Skeletal muscle tissue (tissue), 4 donors: ENCODE results near the gene IGDCC3. TPM values are rescaled to one million over a fixed set of nuclear protein-coding genes. Genes with fewer than 3 reads are reported as not detected.
A peak's percentile ranks its signal among the peaks of the same experiment; 100 is the strongest.

Experiments used
- H3K27ac ChIP-seq: one replicate; pipeline ENCODE4 v1.7.0; 2013; ENCODE audit warnings: mild to moderate bottlenecking, low read depth, low read length, inconsistent platforms
- H3K27me3 ChIP-seq, 3 donors: one replicate each; pipeline ENCODE4 v1.7.0; 2013; ENCODE audit warnings: low read length in 3 of 3; ENCODE audit not compliant: control insufficient read depth in 3 of 3, insufficient read depth in 3 of 3
- H3K36me3 ChIP-seq, 3 donors: one replicate each; pipeline ENCODE4 v1.7.0; 2013; ENCODE audit warnings: low read length in 3 of 3; ENCODE audit not compliant: control insufficient read depth in 3 of 3, insufficient read depth in 3 of 3
- H3K4me1 ChIP-seq, 3 donors: one replicate each; pipeline ENCODE4 v1.7.0; 2013; ENCODE audit warnings: low read length in 3 of 3, mild to moderate bottlenecking in 3 of 3; ENCODE audit not compliant: control insufficient read depth in 3 of 3, insufficient read depth in 3 of 3
- H3K4me3 ChIP-seq, 3 donors: one replicate each; pipeline ENCODE4 v1.7.0; 2013; ENCODE audit warnings: low read length in 3 of 3
- H3K9ac ChIP-seq, 3 donors: one replicate each; pipeline ENCODE4 v1.7.0; 2013; ENCODE audit warnings: low read length in 3 of 3, mild to moderate bottlenecking in 3 of 3, moderate library complexity in 2 of 3, low read depth in 1 of 3
- H3K9me3 ChIP-seq, 3 donors: one replicate each; pipeline ENCODE4 v1.7.0; 2013; ENCODE audit warnings: low read length in 3 of 3; ENCODE audit not compliant: control insufficient read depth in 3 of 3
- total RNA-seq: library from RNA; depleted of rRNA; stranded (reverse); fragments of >200 nt; gene quantifications from one replicate; pipeline ENCODE4 v1.2.3, GENCODE V29; 2014
- donor health status: Osteomylitis.

The IGDCC3 gene
- total RNA-seq, 1 donor from 2014 or later: 1.0 TPM

DNA sequence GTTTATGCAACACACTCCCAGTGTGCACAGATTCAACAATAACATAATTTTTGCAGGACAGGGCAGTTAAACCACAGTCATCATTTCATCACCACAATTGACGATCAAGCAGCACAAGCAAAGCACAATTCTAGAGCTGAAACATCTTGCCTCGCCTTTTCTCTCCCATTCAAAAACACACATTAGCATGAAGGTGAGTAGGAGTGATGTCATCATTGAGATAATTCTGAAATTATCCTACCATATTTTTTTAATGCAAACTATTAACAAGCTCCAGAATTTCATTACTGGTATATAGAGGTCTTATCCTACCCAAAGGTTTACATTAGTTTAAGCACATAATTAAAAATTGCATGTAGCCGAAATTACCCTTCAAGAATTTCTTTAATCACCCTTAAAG, 3.5 kb downstream of the IGDCC3 start:
- H3K9ac ChIP-seq: no peak overlapping the region
- no peak overlapping the region for H3K4me3 ChIP-seq
- H3K4me1 ChIP-seq: peaks cover 8 to 13% (median 12%) of the 10 kb centered on the region in 3 donors
- H3K27me3 ChIP-seq: peaks cover 27 to 44% (median 39%) of the 10 kb centered on the region in 3 donors
- H3K36me3 ChIP-seq: no peaks in the 10 kb centered on the region
- H3K27ac ChIP-seq: no peak overlapping the region
- no peaks in the 10 kb centered on the region for H3K9me3 ChIP-seq

- H3K36me3 ChIP-seq: no peaks in the 10 kb centered on the region
- H3K4me3 ChIP-seq: no peak overlapping the region
- H3K27ac ChIP-seq: no peak overlapping the region
- peaks cover 27 to 44% (median 39%) of the 10 kb centered on the region in 3 donors for H3K27me3 ChIP-seq
- H3K4me1 ChIP-seq: peaks cover 8 to 15% (median 15%) of the 10 kb centered on the region in 3 donors
- no peak overlapping the region for H3K9ac ChIP-seq
- no peaks in the 10 kb centered on the region for H3K9me3 ChIP-seq
These were observed 4.6 kb downstream of the IGDCC3 start for GRCh38 chr15:65373163-65373651.

DNA sequence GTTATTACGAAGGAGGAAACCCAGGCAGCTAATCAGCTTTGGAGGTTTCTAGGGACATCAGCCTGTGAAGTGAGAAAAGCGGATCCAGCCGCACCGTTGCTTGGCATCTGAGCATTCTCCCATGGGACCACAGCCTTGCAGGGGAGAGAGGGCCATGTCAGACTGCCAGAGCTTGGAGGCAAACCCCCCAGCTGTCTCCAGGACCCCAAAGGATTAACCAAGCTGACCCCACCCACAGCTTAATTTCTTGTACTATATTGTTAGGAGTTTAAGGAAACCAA, 5.1 kb downstream of the IGDCC3 start:
- Histone ChIP-seq H3K27ac (no peak overlapping the region), H3K4me3 (no peak overlapping the region), H3K9me3 (no peaks in the 10 kb centered on the region), H3K4me1 (peaks cover 8 to 16% (median 16%) of the 10 kb centered on the region in 3 donors), H3K27me3 (peaks cover 27 to 44% (median 39%) of the 10 kb centered on the region in 3 donors), H3K36me3 (no peaks in the 10 kb centered on the region), H3K9ac (no peak overlapping the region)

DNA sequence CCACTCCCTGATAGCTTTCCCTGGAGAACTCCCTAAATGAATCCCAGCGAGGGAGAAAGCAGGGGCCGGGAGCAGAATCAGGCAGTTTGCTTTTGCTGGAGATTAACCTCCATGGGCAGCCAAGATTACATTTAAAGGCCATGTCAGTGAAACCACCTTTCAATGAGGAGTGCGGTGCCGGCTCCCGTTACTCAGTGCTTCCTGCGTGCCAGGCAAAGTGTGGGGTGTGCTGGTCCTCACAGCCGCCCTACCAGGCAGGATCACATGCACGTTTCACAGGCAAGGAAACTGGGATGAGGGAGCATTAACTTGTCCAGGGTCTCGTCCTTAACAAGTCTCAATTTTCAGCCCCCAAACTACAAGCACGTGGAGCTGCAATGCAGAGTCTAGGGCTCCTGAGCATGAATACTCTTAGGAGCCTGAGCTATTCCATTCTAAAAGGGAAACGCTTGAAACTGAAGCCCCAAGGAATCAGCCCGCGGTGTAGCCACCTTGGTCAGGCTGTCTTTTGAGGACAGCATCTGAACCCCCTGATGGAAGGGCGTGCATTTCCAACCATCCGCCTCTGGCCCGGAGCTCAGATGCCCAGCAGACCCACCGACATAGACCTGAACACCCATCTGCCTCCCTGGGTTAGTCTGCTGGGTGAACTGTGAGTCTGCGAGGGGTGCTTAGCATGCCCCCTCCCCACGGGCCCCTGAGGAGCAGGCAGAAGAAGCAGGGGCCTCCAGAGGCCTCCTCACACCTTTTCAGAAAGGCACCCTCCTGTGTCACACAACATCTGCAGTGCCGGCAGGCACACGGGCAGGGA, 5.6 kb downstream of the IGDCC3 start:
- H3K36me3 ChIP-seq: no peaks in the 10 kb centered on the region
- no peak overlapping the region for H3K27ac ChIP-seq
- H3K9me3 ChIP-seq: no peaks in the 10 kb centered on the region
- peaks cover 7 to 14% (median 14%) of the 10 kb centered on the region in 3 donors for H3K4me1 ChIP-seq
- peaks cover 27 to 43% (median 39%) of the 10 kb centered on the region in 3 donors for H3K27me3 ChIP-seq
- no peak overlapping the region for H3K4me3 ChIP-seq
- H3K9ac ChIP-seq: no peak overlapping the region

- Histone ChIP-seq H3K27me3 (peaks cover 18 to 31% (median 29%) of the 10 kb centered on the region in 3 donors), H3K9me3 (no peaks in the 10 kb centered on the region), H3K9ac (no peak overlapping the region), H3K36me3 (no peaks in the 10 kb centered on the region), H3K4me1 (peaks cover 0 to 8% (median 7%) of the 10 kb centered on the region in 3 donors), H3K27ac (no peak overlapping the region), H3K4me3 (no peak overlapping the region)
These were observed 6.9 kb downstream of the IGDCC3 start for GRCh38 chr15:65370885-65371284.

GRCh38 chr15:65369651-65370050, 8.2 kb downstream of the IGDCC3 start:
- no peak overlapping the region for H3K27ac ChIP-seq
- no peak overlapping the region for H3K9ac ChIP-seq
- H3K4me3 ChIP-seq: no peak overlapping the region
- no peaks in the 10 kb centered on the region for H3K36me3 ChIP-seq
- no peaks in the 10 kb centered on the region for H3K9me3 ChIP-seq
- H3K4me1 ChIP-seq: peaks cover 0 to 8% (median 7%) of the 10 kb centered on the region in 3 donors
- peaks cover 11 to 23% (median 20%) of the 10 kb centered on the region in 3 donors for H3K27me3 ChIP-seq

GRCh38 chr15:65369212-65369547, 8.6 kb downstream of the IGDCC3 start:
- Histone ChIP-seq H3K4me3 (no peak overlapping the region), H3K27ac (no peak overlapping the region), H3K4me1 (peaks cover 0 to 8% (median 7%) of the 10 kb centered on the region in 3 donors), H3K9me3 (no peaks in the 10 kb centered on the region), H3K27me3 (peaks cover 9 to 21% (median 20%) of the 10 kb centered on the region in 3 donors), H3K9ac (no peak overlapping the region), H3K36me3 (no peaks in the 10 kb centered on the region)

- Histone ChIP-seq H3K27me3 (peaks cover 11 to 18% (median 14%) of the 10 kb centered on the region in 3 donors), H3K27ac (no peak overlapping the region), H3K4me3 (no peak overlapping the region), H3K4me1 (peaks cover 0 to 8% (median 7%) of the 10 kb centered on the region in 3 donors), H3K36me3 (no peaks in the 10 kb centered on the region), H3K9ac (peak overlapping the region in 1 of 3 donors; percentile 33), H3K9me3 (no peaks in the 10 kb centered on the region)
These were observed 9.2 kb downstream of the IGDCC3 start for GRCh38 chr15:65368302-65369211.

- H3K4me1 ChIP-seq: peaks cover 0 to 8% (median 7%) of the 10 kb centered on the region in 3 donors
- H3K36me3 ChIP-seq: no peaks in the 10 kb centered on the region
These were observed 11.5 kb downstream of the IGDCC3 start for GRCh38 chr15:65366122-65366892.

More at GRCh38 chr15:65366122-65366892, 11.5 kb downstream of the IGDCC3 start:
- H3K27me3 ChIP-seq: peaks cover 0 to 11% (median 3%) of the 10 kb centered on the region in 3 donors
- H3K27ac ChIP-seq: no peak overlapping the region
- H3K9me3 ChIP-seq: no peaks in the 10 kb centered on the region
- H3K4me3 ChIP-seq: no peak overlapping the region
- no peak overlapping the region for H3K9ac ChIP-seq
